ENCODE results near the gene SHC1.

SHC1 gene

GRCh38 chr1:155011437-155012025 is 41.0 kb upstream of the SHC1 start:
- H3K4me3 ChIP-seq (ENCODE audit: low read depth, low read length), result no peak overlapping the region
- TF ChIP-seq CTCF (IDR thresholded peaks at IDR 0.05; ENCODE audit: control insufficient read depth, extremely low read depth, insufficient read depth), result no peak
- no peak for DNase-seq (ENCODE audit: low read depth)

- TF ChIP-seq CTCF (IDR thresholded peaks at IDR 0.05; ENCODE audit: control insufficient read depth, extremely low read depth, insufficient read depth), result no peak
- no peak overlapping the region for H3K4me3 ChIP-seq (ENCODE audit: low read depth, low read length)
- no peak for DNase-seq (ENCODE audit: low read depth)
Observed at GRCh38 chr1:155011004-155011416, 40.5 kb upstream of the SHC1 start.

DNA sequence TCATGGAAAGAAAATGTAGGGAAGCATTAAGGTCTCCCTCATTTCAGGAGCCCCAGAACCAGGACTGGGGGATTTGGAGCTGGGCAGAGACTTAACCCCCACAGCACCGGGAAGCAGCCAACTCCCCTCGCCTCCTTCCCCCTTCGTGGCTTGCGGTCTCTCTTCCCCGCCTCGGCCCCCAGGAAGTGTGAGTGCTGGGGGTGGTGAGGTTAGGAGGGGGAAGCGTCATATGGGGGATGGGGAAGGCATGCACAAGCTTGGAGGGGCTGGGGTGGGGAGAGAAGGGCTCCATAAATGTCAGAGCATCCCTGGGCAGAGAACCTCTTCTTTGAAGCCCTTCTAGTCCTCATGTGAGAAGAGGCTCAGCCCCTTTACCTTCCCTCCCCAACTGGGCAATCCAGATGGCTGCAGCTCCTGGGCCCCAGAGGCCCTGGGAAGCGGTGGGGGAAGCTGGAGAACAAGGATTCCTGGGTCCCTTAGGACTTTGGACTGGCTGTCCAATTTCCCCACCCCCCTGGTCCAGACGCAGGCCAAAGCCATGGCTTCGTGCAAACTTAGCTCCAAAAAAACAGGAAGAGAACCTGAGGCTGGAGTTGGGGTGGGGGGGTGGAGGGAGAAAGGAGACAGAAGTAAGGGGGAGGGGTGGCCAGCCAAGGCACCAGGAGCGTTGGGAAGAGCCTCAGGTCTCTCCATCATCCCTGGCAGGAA is 39.8 kb upstream of the SHC1 start:
- no peak for TF ChIP-seq CTCF (IDR thresholded peaks at IDR 0.05; ENCODE audit: control insufficient read depth, extremely low read depth, insufficient read depth)
- H3K4me3 ChIP-seq (ENCODE audit: low read depth, low read length), result no peak overlapping the region
- no peak for DNase-seq (ENCODE audit: low read depth)

DNA sequence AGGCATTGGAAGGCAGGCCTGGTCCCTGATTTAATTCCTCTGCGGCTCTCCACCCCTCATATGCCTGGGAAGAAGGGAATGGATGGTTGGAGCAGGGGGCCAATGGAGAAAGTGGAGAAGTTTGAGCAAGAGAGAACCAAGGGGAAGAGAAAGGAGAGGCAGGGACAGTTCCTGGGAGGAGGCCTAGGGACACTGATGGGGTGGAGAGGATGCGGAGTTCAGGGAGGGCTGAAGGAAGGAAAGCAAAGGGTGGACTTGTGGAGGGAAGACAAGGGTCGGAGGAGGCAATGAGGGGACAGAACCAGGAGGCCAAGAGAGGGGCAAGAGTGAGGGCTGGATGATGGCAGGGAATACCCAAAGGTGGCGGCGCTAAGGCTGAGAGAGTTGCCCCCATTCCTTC is 39.2 kb upstream of the SHC1 start:
- no peak overlapping the region for H3K4me3 ChIP-seq (ENCODE audit: low read depth, low read length)
- no peak for DNase-seq (ENCODE audit: low read depth)
- TF ChIP-seq CTCF (IDR thresholded peaks at IDR 0.05; ENCODE audit: control insufficient read depth, extremely low read depth, insufficient read depth), result no peak

GRCh38 chr1:155009221-155009711 is 38.7 kb upstream of the SHC1 start:
- no peak for TF ChIP-seq CTCF (IDR thresholded peaks at IDR 0.05; ENCODE audit: control insufficient read depth, extremely low read depth, insufficient read depth)
- no peak for DNase-seq (ENCODE audit: low read depth)
- H3K4me3 ChIP-seq (ENCODE audit: low read depth, low read length), result peak overlapping the region; percentile 67

DNA sequence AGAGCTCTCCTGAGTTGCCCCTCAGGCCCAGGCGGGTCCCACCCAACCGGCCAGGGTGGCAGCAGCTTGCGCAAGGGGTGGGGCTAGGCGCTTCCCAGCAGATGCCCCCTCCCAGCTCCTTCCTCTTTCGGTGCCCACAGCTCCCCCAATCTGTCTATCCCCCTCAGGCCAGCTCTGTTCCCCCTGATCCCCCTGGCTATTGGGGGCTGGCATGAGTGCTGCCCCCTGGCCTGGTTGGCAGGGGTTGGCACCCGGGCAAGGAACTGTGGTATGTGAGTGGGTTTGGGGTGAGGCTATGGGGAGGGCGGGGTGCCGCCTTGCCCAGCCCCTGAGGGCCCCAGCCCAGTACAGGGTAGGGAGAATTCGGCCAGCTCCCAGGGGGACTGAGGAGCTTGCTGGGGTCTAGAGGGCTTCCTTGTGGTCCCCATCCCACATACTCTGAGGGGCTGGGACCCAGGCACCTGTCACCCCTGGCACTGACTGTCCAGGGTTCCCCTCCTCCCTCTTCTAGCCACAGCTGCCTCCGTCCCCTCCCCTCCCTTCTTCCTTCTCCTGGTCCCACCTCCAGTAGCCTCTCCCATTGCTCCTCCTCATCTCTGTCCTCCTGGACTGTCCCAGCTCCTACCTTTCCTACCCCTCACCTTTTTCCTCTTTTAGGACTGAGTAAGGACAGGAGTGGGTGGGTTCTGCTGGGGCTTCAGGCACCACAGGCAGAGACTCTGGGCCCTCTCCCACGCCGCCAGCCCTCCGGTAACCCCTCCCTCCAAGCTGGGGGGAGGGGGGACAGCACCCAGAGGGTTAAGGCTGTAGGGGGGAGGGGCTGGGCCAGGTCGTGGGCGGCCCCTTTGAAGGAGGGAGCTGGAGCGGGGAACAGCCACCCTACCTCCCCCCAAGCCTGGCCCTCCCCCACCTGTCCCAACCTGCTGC is 37.7 kb upstream of the SHC1 start:
- H3K4me3 ChIP-seq (ENCODE audit: low read depth, low read length), result peak overlapping the region; percentile 67
- DNase-seq (ENCODE audit: low read depth), result no peak
- TF ChIP-seq CTCF (IDR thresholded peaks at IDR 0.05; ENCODE audit: control insufficient read depth, extremely low read depth, insufficient read depth), result no peak

Measured in LNCaP clone FGC (cell line).